GM12891 (cell line): ENCODE data around the gene TCF7. TPM values are rescaled to one million over a fixed set of nuclear protein-coding genes. Genes with fewer than 3 reads are reported as not detected.

Experiments used
- DNase-seq: peaks from one replicate; pipeline ENCODE4 v3.0.0; 2011; ENCODE audit warnings: low spot score; ENCODE audit not compliant: insufficient read length
- FAIRE-seq: peaks from 2 replicates; lab custom pipeline; 2011; peaks lifted over from hg19 to GRCh38; lab: Jason Lieb, UNC
- PAX5 ChIP-seq: IDR thresholded peaks from 2 replicates; pipeline ENCODE4 v1.6.1; 2011; ENCODE audit warnings: low read length, moderate library complexity, mild to moderate bottlenecking; ENCODE audit not compliant: insufficient read depth, severe bottlenecking
- POLR2A ChIP-seq: IDR thresholded peaks from 2 replicates; pipeline ENCODE4 v1.6.1; 2011; ENCODE audit warnings: low read depth, low read length, control low read depth
- POLR2AphosphoS5 ChIP-seq: IDR thresholded peaks from 2 replicates; pipeline ENCODE4 v1.6.1; 2011; ENCODE audit warnings: low read depth, low read length, control low read depth
- POU2F2 ChIP-seq: IDR thresholded peaks from 2 replicates; pipeline ENCODE4 v1.6.1; 2011; ENCODE audit warnings: low read depth, mild to moderate bottlenecking, control low read depth, low read length, moderate library complexity
- SPI1 ChIP-seq: IDR thresholded peaks from 2 replicates; pipeline ENCODE4 v1.6.1; 2011; ENCODE audit warnings: low read depth, low read length, control low read depth
- TAF1 ChIP-seq: IDR thresholded peaks from 2 replicates; pipeline ENCODE4 v1.6.1; 2011; ENCODE audit warnings: low read depth, low read length, control low read depth
- polyA plus RNA-seq: library from polyadenylated mRNA; unstranded; fragments of >200 nt; gene quantifications from one replicate; pipeline ENCODE4 v1.2.1, GENCODE V29; 2012; ENCODE audit warnings: low read depth, missing spikeins, inconsistent platforms; ENCODE audit not compliant: missing spikeins

The TCF7 gene
- 55.8 TPM for polyA plus RNA-seq

GRCh38 chr5:134113902-134114875, at the start of gene TCF7:
TSS of gene TCF7 (plus strand) at chr5:134114681. CDS start at chr5:134114907, 226 bp downstream.
- TF ChIP-seq POLR2AphosphoS5 (no peak), PAX5 (no peak), POLR2A (no peak), SPI1 (no peak), POU2F2 (no peak), TAF1 (no peak; the same call in 1 of the 2 replicates)
- DNase-seq (peak; percentile 96), FAIRE-seq (peak; percentile 82)

GRCh38 chr5:134069553-134069952, 44.9 kb upstream of the TCF7 start:
- TF ChIP-seq POLR2A (no peak), TAF1 (no peak), PAX5 (no peak), POLR2AphosphoS5 (no peak), POU2F2 (no peak), SPI1 (no peak)
- FAIRE-seq = peak; percentile 79
- no peak for DNase-seq

- TF ChIP-seq TAF1 (peak; percentile 38; the same call in 1 of the 2 replicates), POU2F2 (peak; percentile 58; the same call in 1 of the 2 replicates), SPI1 (no peak), PAX5 (no peak), POLR2AphosphoS5 (no peak)
- no peak for DNase-seq
- peak; percentile 73 for FAIRE-seq
Observed at GRCh38 chr5:134070725-134071613, 43.5 kb upstream of the TCF7 start.

- no peak for FAIRE-seq
- no peak for DNase-seq
- TF ChIP-seq POU2F2 = no peak
- TF ChIP-seq POLR2A = no peak
- no peak for TF ChIP-seq POLR2AphosphoS5
Observed at GRCh38 chr5:134071614-134072207, 42.8 kb upstream of the TCF7 start.

DNA sequence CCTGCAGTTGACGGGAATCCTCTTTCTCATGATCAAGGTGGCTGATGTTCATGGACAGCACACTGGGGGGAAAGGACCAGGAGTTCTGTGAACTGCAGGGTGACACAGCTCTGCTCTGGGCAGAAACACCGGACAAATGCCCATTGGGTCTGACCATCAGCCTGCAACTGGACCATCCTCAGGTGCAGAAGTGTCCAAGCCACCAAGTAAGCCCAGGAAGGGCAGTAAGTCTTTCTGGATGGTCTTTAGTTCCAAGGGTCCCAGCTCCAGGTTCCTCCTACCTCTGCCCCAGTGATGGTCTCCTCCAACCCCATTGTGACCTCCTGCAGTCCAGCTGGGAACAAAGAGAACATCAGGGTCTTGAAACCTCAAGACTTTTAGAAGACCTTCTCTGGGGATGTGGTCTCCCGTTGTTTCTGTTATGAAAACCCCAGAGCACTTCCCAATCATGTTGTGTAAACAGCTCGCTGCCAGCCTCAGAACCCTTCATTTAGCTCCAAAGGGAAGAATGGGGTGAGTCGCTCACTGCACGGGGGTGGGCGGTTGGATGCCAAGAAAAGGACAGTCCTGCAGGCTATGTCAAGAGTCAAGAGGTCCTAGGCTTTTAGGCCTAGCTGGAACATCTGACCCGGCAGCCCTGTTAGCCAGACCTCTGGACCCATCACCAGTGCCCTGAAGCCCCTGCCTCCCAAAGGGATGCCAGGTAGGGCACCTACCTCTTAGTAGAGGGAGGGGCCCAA, 41.8 kb upstream of the TCF7 start:
- FAIRE-seq (no peak), DNase-seq (no peak)
- TF ChIP-seq SPI1 (no peak), PAX5 (no peak), POLR2A (no peak), TAF1 (no peak), POU2F2 (no peak), POLR2AphosphoS5 (no peak)

GRCh38 chr5:134073404-134073803, 41.1 kb upstream of the TCF7 start:
- TF ChIP-seq SPI1 = no peak
- TF ChIP-seq TAF1 = no peak
- TF ChIP-seq POLR2A = no peak
- TF ChIP-seq POLR2AphosphoS5 = no peak
- TF ChIP-seq POU2F2 = no peak
- TF ChIP-seq PAX5 = no peak
- peak; percentile 67 for FAIRE-seq
- no peak for DNase-seq

DNA sequence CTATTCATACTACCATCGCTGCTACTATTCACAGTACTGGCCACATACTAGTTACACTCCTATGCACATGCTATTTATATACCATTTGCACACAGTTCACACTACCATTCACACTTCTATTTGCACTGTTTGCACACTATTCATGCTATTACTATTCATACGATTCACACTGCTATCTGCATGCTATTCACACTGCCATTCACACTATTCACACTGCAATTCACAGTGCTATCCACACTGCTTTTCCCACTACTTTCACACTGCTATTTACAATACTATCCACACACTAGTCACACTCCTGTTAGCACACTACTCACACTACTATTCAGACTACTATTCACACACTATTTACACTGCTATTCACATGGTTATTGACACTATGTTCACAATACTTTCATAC, 39.4 kb upstream of the TCF7 start:
- TF ChIP-seq POLR2A (no peak), PAX5 (no peak), POLR2AphosphoS5 (no peak), POU2F2 (no peak), SPI1 (no peak), TAF1 (no peak)
- DNase-seq (no peak), FAIRE-seq (peak; percentile 41)
